Activated T-cell treated with anti-CD3 and anti-CD28 coated beads for 48 hours (primary cell): ENCODE data around the gene RAP2C.

Experiments
- DNase-seq: peaks from one replicate; pipeline ENCODE4 v3.0.0-alpha.2; 2020; ENCODE audit warnings: low read depth

RAP2C gene

GRCh38 chrX:132219343-132219768, at the start of gene RAP2C:
Gene RAP2C, minus strand, starts transcription at chrX:132219447. Its CDS starts 2,179 bp downstream, at chrX:132217268.
- peak; percentile 35 for DNase-seq

- DNase-seq, result no peak
Measured at GRCh38 chrX:132267392-132267791, 48.1 kb upstream of the RAP2C start.

GRCh38 chrX:132266583-132267355, 47.5 kb upstream of the RAP2C start:
- no peak for DNase-seq

DNA sequence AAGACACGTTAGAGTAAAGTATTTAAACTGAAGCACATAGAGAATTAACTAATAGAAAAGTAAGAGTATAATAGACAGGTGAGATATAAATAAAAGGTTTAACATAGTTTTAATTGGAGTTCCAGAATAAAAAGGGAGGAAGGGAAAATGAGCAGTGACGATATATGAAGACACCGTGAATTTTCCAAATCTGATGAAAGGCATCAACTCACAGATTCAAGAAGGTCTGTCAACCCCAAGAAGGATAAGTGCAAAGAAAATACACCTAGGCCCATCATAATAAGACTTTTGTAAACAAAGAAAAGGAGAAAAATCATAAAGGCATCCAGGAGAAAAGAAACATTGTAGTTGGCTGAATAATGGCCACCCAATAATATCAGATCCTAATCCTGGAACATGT, 43.9 kb upstream of the RAP2C start:
- no peak for DNase-seq

DNA sequence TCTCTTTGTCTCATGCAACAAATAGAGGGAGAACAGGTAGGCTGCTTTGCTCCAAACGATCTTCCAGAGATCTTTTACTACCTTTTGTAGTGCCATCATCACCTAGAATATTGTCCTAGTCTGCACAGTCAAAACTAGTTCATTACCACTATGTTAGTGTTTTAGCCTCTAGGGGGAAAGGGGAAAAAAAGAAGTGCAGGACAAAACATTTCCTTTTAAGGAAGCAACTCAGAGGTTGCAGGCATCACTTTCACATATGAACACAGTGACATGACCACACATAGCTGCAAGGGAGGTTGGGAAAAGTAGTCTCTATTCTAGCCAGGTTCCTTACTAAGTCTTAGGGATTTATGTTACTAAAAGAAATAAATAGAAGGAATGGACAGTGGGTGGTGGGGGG, 39.3 kb upstream of the RAP2C start:
- DNase-seq, result no peak

DNA sequence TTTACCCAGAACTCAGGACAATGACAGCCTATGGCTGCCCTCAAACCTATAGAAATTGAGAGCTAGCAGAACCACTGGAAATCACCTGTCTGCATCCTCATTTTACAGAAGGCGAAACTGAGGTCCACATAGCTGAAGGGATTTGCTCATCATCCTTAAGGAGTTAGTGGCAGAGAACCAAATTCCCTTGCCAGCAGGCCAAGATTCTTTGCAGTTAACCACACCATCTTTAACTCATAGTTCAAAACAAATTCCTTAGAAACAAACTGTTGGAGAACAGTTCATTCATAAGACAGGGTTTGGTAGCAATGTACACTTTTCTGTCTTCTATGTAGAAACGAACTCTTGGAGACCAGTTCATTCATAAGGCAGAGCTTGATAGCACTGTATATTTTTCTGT, 37.9 kb upstream of the RAP2C start:
- DNase-seq, result no peak

DNA sequence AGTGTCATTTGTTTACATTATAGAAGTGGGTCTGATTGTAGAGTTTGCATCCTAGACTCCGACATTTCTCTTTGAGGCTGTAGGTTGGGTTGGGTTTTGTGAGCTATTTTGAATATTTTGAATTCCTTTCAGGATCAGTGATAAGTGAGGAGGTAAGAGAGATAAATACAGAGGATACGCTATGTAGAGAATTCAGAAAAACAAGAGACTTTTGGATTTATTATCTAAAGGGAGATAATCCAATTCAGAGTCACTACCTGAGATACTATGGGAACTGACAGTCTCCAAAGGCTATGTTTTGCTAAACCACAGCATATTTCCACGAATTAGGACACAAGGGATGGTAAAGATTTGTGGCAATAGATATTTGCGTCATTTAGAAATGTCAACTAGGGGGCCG, 16.9 kb upstream of the RAP2C start:
- no peak for DNase-seq

DNA sequence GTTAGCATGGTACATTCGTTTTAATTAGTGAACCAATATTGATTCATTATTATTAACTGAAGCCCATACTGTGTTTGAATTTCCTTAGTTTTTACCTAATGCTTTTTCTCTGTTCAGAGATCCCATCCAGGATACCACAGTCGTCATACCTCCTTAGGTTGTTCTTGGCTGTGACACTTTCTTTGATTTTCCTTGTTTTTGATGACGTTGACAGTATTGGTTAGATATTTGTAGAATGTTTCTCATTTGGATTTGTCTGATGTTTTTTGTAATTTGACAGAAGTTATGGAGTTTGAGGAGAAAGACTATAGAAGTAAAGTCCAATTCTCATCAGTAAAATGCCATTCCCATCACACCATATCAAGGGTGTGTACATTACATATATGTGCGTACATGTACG, 16.2 kb upstream of the RAP2C start:
- no peak for DNase-seq

- DNase-seq, result no peak
Measured at GRCh38 chrX:132231587-132231986, 12.3 kb upstream of the RAP2C start.

GRCh38 chrX:132227383-132228112, 8.3 kb upstream of the RAP2C start:
- DNase-seq, result no peak

DNA sequence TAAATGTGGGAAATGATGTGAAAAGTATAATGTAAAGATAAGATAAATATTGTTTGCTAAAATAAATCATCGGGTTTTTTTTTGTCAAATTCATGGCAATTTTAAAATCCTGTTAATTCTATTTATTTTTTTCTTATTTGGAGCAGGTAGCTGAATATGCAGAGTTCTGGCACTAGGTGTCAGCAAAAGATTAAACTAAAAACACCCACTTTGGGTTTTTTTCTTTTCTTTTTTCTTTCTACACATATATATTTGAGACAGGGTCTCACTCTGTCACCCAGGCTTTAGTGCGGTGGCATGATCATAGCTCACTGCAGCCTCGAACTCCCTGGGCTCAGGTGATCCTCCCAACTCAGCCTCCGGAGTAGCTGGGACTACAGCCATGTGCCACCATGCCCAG, 6.9 kb upstream of the RAP2C start:
- no peak for DNase-seq

- DNase-seq, result peak; percentile 69
Measured at GRCh38 chrX:132218100-132218812, 991 bp downstream of the RAP2C start.

- peak; percentile 56 for DNase-seq
Measured at GRCh38 chrX:132217203-132218073, 1.8 kb downstream of the RAP2C start.

DNA sequence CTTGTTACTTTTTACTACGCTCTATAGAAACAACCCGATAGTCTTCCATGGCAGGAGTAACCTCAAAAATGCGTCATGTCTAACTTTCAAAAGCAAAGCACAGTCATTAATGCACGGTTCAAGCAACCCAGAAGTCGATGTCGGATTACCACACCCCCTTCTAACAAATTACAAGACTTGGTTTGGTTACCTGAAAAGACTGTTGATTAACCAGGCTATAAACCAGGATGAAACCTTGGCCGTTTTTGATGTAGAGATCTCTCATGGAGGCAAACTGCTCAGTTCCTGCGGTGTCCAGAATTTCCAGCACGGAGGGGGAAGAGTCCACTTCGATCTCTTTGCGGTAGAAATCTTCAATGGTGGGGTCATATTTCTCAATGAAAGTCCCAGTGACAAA, 2.4 kb downstream of the RAP2C start:
- no peak for DNase-seq

- no peak for DNase-seq
Measured at GRCh38 chrX:132216283-132216682, 3.0 kb downstream of the RAP2C start.

DNA sequence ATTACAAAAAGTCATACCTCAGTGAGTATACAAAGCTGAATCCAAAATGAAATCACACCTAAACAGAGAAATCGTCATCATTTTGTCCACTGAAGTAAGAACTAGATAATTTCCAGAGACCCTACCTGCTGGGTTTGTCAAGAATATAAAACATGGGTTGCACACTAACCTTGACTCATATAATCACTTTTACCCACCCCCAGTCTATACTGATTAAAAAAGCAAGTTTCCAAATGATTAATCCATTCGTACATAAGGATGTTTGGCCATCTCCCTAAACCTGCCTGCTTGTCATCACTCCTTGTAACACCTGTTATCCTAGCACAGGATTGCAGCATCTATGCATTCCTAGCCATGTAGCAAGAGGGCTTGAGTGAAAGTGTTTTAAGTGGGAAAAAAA, 4.7 kb downstream of the RAP2C start:
- DNase-seq, result no peak

DNA sequence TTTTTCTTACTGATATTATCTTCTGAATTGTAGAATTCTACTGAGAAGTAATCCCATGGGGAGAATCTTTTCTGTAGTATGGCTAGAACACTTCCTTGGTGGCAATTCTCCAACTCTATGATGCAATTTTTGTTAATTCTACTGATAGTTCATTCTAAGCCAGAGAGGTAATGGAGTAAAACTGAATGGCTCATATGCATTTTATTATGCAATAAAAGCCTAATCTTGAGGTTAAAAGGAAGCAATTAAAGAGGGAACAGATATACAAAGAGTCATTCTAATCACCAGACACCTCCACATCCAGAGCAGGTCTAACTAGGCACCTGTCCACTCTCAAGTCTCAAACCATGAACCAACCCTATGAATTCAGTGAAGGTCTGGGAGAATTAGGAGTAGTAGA, 9.7 kb downstream of the RAP2C start:
- DNase-seq, result no peak

- no peak for DNase-seq
Measured at GRCh38 chrX:132208422-132208821, 10.8 kb downstream of the RAP2C start.

GRCh38 chrX:132207996-132208395, 11.3 kb downstream of the RAP2C start:
- no peak for DNase-seq

DNA sequence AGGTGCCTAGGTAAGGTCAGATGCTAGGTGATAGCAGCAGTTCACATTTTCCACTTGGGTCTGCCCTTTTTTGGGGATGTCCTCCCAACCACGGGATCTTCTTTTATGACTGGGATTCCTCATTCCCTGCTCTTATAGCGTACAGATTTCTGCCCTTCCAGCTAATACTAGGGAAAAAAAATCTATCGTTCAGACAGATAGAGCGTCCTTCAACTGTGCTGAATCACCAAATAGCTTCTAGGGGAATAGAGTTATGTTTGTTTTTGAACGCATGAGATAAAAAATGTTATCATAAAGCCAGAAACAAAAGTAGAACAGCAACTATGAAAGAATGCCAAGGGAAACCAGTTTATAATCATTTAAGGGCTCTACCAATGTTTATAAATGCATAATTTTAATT, 13.0 kb downstream of the RAP2C start:
- no peak for DNase-seq

GRCh38 chrX:132204629-132205028, 14.6 kb downstream of the RAP2C start:
- DNase-seq, result no peak

GRCh38 chrX:132200976-132201375, 18.3 kb downstream of the RAP2C start:
- DNase-seq, result no peak
